Kidney (tissue), 14 donors: ENCODE data around the gene QRFP. TPM values are rescaled to one million over a fixed set of nuclear protein-coding genes. Genes with fewer than 3 reads are reported as not detected.

Experiments used
- DNase-seq, 5 donors: peaks; one replicate each; pipeline ENCODE4 v3.0.0-alpha.2; 2013 to 2020
- FAIRE-seq: peaks from 2 replicates; lab custom pipeline; 2012; peaks lifted over from hg19 to GRCh38; lab: Jason Lieb, UNC
- H3K27ac ChIP-seq, 2 donors: one replicate each; pipeline ENCODE4 v1.7.0; 2013; ENCODE audit warnings: low read depth in 2 of 2, low read length in 2 of 2, inconsistent platforms in 1 of 2
- H3K27me3 ChIP-seq: one replicate; pipeline ENCODE4 v1.7.1; 2013; ENCODE audit warnings: low read length, inconsistent platforms; ENCODE audit not compliant: control insufficient read depth, insufficient read depth
- H3K36me3 ChIP-seq, 3 donors: one replicate each; pipeline versions ENCODE4 v1.7.0 to v1.7.1; 2013; ENCODE audit warnings: low read length in 3 of 3, control low read depth in 1 of 3, inconsistent platforms in 1 of 3; ENCODE audit not compliant: insufficient read depth in 3 of 3, control insufficient read depth in 2 of 3
- H3K4me1 ChIP-seq, 3 donors: one replicate each; pipeline versions ENCODE4 v1.7.0 to v1.7.1; 2013; ENCODE audit warnings: low read length in 3 of 3, inconsistent platforms in 1 of 3, low read depth in 1 of 3; ENCODE audit not compliant: control insufficient read depth in 2 of 3, insufficient read depth in 2 of 3
- H3K4me3 ChIP-seq, 3 donors: one replicate each; pipeline versions ENCODE4 v1.7.0 to v1.8.1; 2013; ENCODE audit warnings: low read length in 3 of 3, control low read depth in 1 of 3, inconsistent platforms in 1 of 3
- H3K9ac ChIP-seq, 3 donors: one replicate each; pipeline versions ENCODE4 v1.7.0 to v1.7.1; 2013; ENCODE audit warnings: low read length in 3 of 3, control low read depth in 1 of 3, inconsistent platforms in 1 of 3
- H3K9me3 ChIP-seq, 3 donors: one replicate each; pipeline versions ENCODE4 v1.7.0 to v1.7.1; 2013; ENCODE audit warnings: low read length in 3 of 3, control low read depth in 1 of 3, inconsistent platforms in 1 of 3; ENCODE audit not compliant: control insufficient read depth in 2 of 3, insufficient read depth in 1 of 3
- intact Hi-C: fragments of 100-400 bp; cut with DNase I; formaldehyde crosslinking; loops from one replicate; pipeline ENCODE4 v1.11.1; 2022
- polyA plus RNA-seq: library from polyadenylated mRNA; stranded (reverse); fragments of 350-450 nt; fragmentation: Illumina TruSeq; extraction: RNeasy Lipid Tissue Mini Kit (QIAGEN cat#74804); gene quantifications from one replicate; pipeline ENCODE4 v1.2.3, GENCODE V29; 2014; ENCODE audit warnings: low read depth, low replicate concordance; ENCODE audit not compliant: insufficient read depth
- total RNA-seq: library from RNA; stranded (reverse); fragmentation: NEBNext Ultra II Directional; extraction: Animal tissue kit (Norgen Biotek cat#: 25700); gene quantifications from one replicate; pipeline ENCODE4 v1.2.1, GENCODE V29; 2021
- TF ChIP-seq, protein P1 (sequence below): IDR thresholded peaks from 3 replicates; pipeline ENCODE4 v1.5.1; 2012; ENCODE audit warnings: mild to moderate bottlenecking, moderate library complexity, borderline replicate concordance; ENCODE audit not compliant: insufficient read depth; ENCODE audit errors: extremely low read depth
- donor health status: control.
- donor health status: control.
- donor health status: control.
- donor health status: control.
- donor health status: control.
- donor health status: DM: yes; HTN: yes; CAD: no.
- donor health status: Normal renal cell carcinoma (clear cell type).

QRFP gene
- total and polyA plus RNA-seq, 2 donors from 2014 or later = not detected

DNA sequence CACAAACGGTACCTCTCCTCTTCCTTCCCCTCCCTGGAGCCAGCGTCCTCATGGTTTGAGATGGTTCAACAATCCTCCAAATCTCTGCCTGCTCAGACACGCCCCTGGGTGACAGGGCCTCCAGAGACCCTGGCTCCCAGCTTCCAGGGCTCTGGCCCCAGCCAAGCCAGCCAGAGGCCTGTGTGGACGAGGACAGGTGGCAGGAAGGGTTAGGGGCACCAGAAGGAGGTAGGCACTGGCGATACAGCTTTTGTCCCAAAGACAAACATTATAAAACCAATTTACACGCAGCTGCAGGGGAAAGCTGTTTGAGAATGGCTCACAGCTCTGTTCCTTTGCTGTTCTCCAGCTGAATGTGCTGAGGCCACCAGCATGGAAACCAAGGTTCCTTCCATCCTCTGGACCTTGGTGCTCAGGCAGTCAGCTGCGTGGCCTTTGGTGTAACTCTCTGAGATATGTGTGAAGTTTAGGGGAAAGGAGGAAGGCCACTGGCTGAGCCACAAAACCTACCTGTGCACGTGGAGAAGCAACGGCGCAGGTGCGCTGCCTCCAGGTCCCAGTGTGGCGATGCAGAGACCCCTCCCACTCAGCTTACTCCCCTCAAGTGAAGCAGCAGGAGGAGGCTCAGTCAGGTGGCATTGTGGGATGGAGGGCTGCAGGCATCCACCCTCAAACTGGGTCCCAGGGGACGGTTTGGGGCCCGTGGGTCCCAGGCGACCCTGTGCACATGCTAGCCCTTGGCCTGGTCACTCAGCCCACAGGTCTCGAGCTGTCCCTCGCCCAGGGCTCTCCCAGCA, 4.3 kb upstream of the QRFP start:
- DNase-seq = no peak
- TF ChIP-seq, protein P1, sequence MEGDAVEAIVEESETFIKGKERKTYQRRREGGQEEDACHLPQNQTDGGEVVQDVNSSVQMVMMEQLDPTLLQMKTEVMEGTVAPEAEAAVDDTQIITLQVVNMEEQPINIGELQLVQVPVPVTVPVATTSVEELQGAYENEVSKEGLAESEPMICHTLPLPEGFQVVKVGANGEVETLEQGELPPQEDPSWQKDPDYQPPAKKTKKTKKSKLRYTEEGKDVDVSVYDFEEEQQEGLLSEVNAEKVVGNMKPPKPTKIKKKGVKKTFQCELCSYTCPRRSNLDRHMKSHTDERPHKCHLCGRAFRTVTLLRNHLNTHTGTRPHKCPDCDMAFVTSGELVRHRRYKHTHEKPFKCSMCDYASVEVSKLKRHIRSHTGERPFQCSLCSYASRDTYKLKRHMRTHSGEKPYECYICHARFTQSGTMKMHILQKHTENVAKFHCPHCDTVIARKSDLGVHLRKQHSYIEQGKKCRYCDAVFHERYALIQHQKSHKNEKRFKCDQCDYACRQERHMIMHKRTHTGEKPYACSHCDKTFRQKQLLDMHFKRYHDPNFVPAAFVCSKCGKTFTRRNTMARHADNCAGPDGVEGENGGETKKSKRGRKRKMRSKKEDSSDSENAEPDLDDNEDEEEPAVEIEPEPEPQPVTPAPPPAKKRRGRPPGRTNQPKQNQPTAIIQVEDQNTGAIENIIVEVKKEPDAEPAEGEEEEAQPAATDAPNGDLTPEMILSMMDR = no peak
- Histone ChIP-seq H3K9ac (no peak overlapping the region), H3K4me1 (no peaks in the 10 kb centered on the region), H3K27me3 (no peaks in the 10 kb centered on the region), H3K9me3 (no peaks in the 10 kb centered on the region), H3K27ac (no peak overlapping the region), H3K36me3 (no peaks in the 10 kb centered on the region), H3K4me3 (no peak overlapping the region)
- no peak for FAIRE-seq
- intact Hi-C loops = no loop called here

DNA sequence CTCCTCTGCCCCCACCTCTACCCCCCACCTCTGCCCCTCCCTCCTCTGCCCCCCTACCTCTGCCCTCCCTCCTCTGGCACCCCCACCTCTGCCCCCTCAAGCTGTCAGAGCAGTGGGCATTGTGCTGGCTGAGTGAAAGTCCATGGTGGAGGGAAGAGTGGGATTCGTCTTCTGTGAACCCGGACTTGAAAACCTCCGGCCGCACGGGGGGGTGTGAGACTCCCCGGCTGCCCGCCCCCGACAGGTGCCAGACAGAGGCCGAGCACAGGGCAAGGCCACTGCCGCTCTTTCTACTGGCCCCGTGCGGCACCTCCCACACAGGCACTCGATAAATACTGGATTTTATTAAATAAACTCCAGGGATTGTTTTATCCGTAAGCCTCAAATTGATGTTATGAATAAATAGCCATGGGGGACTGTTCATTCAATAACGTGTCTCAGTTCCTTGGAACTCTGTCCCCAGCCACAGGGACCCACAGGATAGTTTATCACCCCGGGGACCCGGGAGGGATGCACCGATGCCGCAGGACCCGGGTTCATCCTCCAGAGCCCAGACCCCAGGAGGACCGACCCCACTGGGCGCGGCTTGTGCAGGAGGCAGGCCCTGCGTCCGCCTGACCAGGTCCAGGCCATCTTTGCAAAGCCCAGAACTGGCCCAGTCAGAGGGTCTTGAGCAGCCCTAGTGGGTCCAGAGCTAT, 2.6 kb upstream of the QRFP start:
- no peak for DNase-seq
- Histone ChIP-seq H3K4me1 (no peaks in the 10 kb centered on the region), H3K4me3 (no peak overlapping the region), H3K27me3 (no peaks in the 10 kb centered on the region), H3K9ac (no peak overlapping the region), H3K9me3 (no peaks in the 10 kb centered on the region), H3K36me3 (no peaks in the 10 kb centered on the region), H3K27ac (no peak overlapping the region)
- TF ChIP-seq, protein P1 = no peak
- FAIRE-seq = no peak
- intact Hi-C loops = no loop called here

DNA sequence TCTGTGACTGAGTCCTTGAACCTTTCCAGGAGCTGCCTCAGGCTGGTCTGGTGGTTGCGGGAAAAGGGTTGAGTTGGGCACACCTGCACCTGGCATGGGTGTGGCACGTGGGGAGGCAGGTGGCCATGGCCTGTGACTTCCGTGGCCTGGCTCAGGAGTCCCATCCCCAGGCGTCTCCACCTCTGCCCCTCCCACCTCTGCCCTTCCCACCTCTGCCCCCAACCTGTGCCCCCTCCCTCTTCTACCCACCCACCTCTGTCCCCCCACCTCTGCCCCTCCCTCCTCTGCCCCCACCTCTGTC, 1.9 kb upstream of the QRFP start:
- H3K27me3 ChIP-seq = no peaks in the 10 kb centered on the region
- H3K9ac ChIP-seq = no peak overlapping the region
- TF ChIP-seq, protein P1 = no peak
- FAIRE-seq = no peak
- no peaks in the 10 kb centered on the region for H3K36me3 ChIP-seq
- no peak overlapping the region for H3K4me3 ChIP-seq
- DNase-seq = no peak
- H3K9me3 ChIP-seq = no peaks in the 10 kb centered on the region
- no peaks in the 10 kb centered on the region for H3K4me1 ChIP-seq
- intact Hi-C loops = no loop called here
- no peak overlapping the region for H3K27ac ChIP-seq
